Neural progenitor cell (in vitro differentiated cells): ENCODE measurements around the gene ID2. TPM values are rescaled to one million over a fixed set of nuclear protein-coding genes. Genes with fewer than 3 reads are reported as not detected.

Experiments
- DNase-seq: peaks from one replicate; pipeline ENCODE4 v3.0.0-alpha.2; 2016; ENCODE audit warnings: low spot score
- H2AFZ ChIP-seq: fragments of 200-600 bp; sonication (generic); replicated peaks from 2 replicates; pipeline ENCODE4 v1.6.1; 2016; ENCODE audit warnings: antibody characterized with exemption
- H3F3A ChIP-seq: fragments of 200-600 bp; sonication (generic); 2 replicates; pipeline ENCODE4 v1.6.1; 2016; ENCODE audit warnings: antibody characterized with exemption, low read depth
- H3K27ac ChIP-seq: fragments of 200-600 bp; sonication (generic); 2 replicates; pipeline ENCODE4 v1.5.1; 2016; ENCODE audit warnings: mild to moderate bottlenecking
- H3K27me3 ChIP-seq: fragments of 200-600 bp; sonication (generic); 2 replicates; pipeline ENCODE4 v1.6.1; 2016; ENCODE audit warnings: mild to moderate bottlenecking, moderate library complexity
- H3K36me3 ChIP-seq: fragments of 200-600 bp; sonication (generic); 2 replicates; pipeline ENCODE4 v1.5.1; 2016
- H3K4me1 ChIP-seq: fragments of 200-600 bp; sonication (generic); 2 replicates; pipeline ENCODE4 v1.6.1; 2016; ENCODE audit warnings: mixed run types
- H3K4me2 ChIP-seq: fragments of 200-600 bp; sonication (generic); 2 replicates; pipeline ENCODE4 v1.6.1; 2016
- H3K4me3 ChIP-seq: fragments of 200-600 bp; sonication (generic); 2 replicates; pipeline ENCODE4 v1.5.1; 2016
- H3K79me2 ChIP-seq: fragments of 200-600 bp; sonication (generic); 2 replicates; pipeline ENCODE4 v1.6.1; 2016; ENCODE audit warnings: low read depth
- H3K9ac ChIP-seq: fragments of 200-600 bp; sonication (generic); 2 replicates; pipeline ENCODE4 v1.6.1; 2016
- H3K9me3 ChIP-seq: fragments of 200-600 bp; sonication (generic); 2 replicates; pipeline ENCODE4 v1.5.1; 2016; ENCODE audit warnings: low read depth
- H4K20me1 ChIP-seq: fragments of 200-600 bp; sonication (generic); 2 replicates; pipeline ENCODE4 v1.6.1; 2016; ENCODE audit warnings: low read depth
- H3K27ac Mint-ChIP-seq: 3 replicates; pipeline ENCODE4 v1.8.0; 2021; ENCODE audit warnings: mixed read lengths
- H3K27me3 Mint-ChIP-seq: 2 replicates; pipeline ENCODE4 v1.8.0; 2022; ENCODE audit warnings: low read depth, mild to moderate bottlenecking, inconsistent platforms, moderate library complexity, mixed read lengths; ENCODE audit not compliant: insufficient read depth
- H3K36me3 Mint-ChIP-seq: 3 replicates; pipeline ENCODE4 v1.8.0; 2021; ENCODE audit warnings: mixed read lengths
- H3K4me1 Mint-ChIP-seq: 3 replicates; pipeline ENCODE4 v1.8.0; 2021; ENCODE audit warnings: mixed read lengths
- H3K4me3 Mint-ChIP-seq: 3 replicates; pipeline ENCODE4 v1.8.0; 2021; ENCODE audit warnings: mild to moderate bottlenecking, moderate library complexity, mixed read lengths
- H3K9me3 Mint-ChIP-seq: 3 replicates; pipeline ENCODE4 v1.8.0; 2020; ENCODE audit warnings: mixed read lengths
- EZH2 ChIP-seq: fragments of 200-600 bp; sonication (generic); IDR thresholded peaks from 2 replicates; pipeline ENCODE4 v1.6.1; 2017; ENCODE audit warnings: antibody characterized with exemption, mild to moderate bottlenecking, moderate library complexity
- EZH2phosphoT487 ChIP-seq: fragments of 200-600 bp; sonication (generic); IDR thresholded peaks from 2 replicates; pipeline ENCODE4 v1.6.1; 2017; ENCODE audit warnings: antibody characterized with exemption
- total RNA-seq: library from RNA; depleted of rRNA; stranded (reverse); fragments of >200 nt; gene quantifications from 2 replicates; pipeline ENCODE4 v1.2.3, GENCODE V29; 2015; ENCODE audit warnings: low replicate concordance
- TF ChIP-seq, protein P1 (sequence below): fragments of 200-600 bp; sonication (generic); IDR thresholded peaks from 2 replicates; pipeline ENCODE4 v1.5.1; 2017; ENCODE audit warnings: antibody characterized with exemption, mild to moderate bottlenecking

Gene ID2
- total RNA-seq, 1 donor from 2014 or later, result 140 TPM

DNA sequence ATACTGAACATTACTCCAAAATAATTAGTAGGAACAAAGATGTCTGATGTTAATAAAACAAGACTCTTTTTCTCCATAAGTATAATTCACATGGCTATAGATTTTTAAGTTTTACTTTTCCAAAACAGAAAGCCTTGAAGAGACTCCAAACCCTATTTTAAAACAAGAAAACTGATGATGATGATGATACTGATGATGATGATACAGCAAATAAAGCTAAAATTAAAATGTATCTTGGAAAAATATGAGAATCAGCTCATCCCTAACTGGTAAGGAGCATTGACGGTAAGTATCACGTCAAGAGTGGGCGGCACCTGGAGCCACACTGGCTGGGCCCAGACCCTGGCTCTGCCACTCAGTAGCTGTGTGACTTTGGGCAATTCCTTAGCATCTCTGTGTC is 39.6 kb downstream of the ID2 start:
- Histone ChIP-seq H3K79me2 (no peaks in the 10 kb centered on the region), H4K20me1 (no peaks in the 10 kb centered on the region), H3K4me1 (no peaks in the 10 kb centered on the region), H2AFZ (no peak overlapping the region), H3K36me3 (no peaks in the 10 kb centered on the region), H3K9ac (no peak overlapping the region), H3K4me3 (no peak overlapping the region), H3K9me3 (no peaks in the 10 kb centered on the region), H3K27ac (no peak overlapping the region), H3F3A (no peaks in the 10 kb centered on the region), H3K4me2 (no peak overlapping the region), H3K27me3 (no peaks in the 10 kb centered on the region)
- H3K27ac Mint-ChIP-seq, result no peak overlapping the region
- H3K27me3 Mint-ChIP-seq, result peaks cover 2% of the 10 kb centered on the region
- TF ChIP-seq, protein P1, sequence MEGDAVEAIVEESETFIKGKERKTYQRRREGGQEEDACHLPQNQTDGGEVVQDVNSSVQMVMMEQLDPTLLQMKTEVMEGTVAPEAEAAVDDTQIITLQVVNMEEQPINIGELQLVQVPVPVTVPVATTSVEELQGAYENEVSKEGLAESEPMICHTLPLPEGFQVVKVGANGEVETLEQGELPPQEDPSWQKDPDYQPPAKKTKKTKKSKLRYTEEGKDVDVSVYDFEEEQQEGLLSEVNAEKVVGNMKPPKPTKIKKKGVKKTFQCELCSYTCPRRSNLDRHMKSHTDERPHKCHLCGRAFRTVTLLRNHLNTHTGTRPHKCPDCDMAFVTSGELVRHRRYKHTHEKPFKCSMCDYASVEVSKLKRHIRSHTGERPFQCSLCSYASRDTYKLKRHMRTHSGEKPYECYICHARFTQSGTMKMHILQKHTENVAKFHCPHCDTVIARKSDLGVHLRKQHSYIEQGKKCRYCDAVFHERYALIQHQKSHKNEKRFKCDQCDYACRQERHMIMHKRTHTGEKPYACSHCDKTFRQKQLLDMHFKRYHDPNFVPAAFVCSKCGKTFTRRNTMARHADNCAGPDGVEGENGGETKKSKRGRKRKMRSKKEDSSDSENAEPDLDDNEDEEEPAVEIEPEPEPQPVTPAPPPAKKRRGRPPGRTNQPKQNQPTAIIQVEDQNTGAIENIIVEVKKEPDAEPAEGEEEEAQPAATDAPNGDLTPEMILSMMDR, result no peak
- TF ChIP-seq EZH2phosphoT487, result no peak
- no peak for TF ChIP-seq EZH2
- H3K4me1 Mint-ChIP-seq, result no peaks in the 10 kb centered on the region
- no peaks in the 10 kb centered on the region for H3K9me3 Mint-ChIP-seq
- no peak for DNase-seq
- H3K36me3 Mint-ChIP-seq, result peaks cover 6% of the 10 kb centered on the region
- H3K4me3 Mint-ChIP-seq, result no peak overlapping the region

DNA sequence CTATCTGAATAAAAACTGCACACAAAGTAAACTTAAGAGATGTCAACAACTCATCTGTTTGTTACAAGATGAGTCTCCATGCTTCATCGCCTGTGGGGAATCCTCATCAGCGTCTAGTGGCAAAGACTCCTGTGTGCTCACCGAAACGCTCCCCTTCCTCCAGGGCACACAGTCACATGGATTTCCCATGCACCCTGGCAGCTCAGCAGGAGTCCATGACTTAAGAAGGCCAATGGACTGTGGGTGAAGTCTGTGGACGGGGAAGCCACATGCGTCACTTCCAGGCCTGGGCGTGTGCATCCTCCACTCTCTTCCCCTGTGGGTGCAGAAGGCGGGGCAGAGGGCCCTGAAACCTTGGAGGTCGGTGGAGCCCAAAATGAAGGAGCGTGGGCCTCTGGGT is 41.1 kb downstream of the ID2 start:
- no peak for DNase-seq
- peaks cover 6% of the 10 kb centered on the region for H3K36me3 Mint-ChIP-seq
- TF ChIP-seq, protein P1, result no peak
- TF ChIP-seq EZH2phosphoT487 (no peak), EZH2 (no peak)
- peaks cover 2% of the 10 kb centered on the region for H3K27me3 Mint-ChIP-seq
- H3K4me3 Mint-ChIP-seq, result no peak overlapping the region
- H3K27ac Mint-ChIP-seq, result no peak overlapping the region
- no peak overlapping the region for H3K9ac ChIP-seq
- H3K4me1 ChIP-seq, result no peaks in the 10 kb centered on the region
- no peaks in the 10 kb centered on the region for H3K9me3 ChIP-seq
- H3K9me3 Mint-ChIP-seq, result no peaks in the 10 kb centered on the region
- no peaks in the 10 kb centered on the region for H3K4me1 Mint-ChIP-seq
- no peak overlapping the region for H2AFZ ChIP-seq
- H3K4me3 ChIP-seq, result no peak overlapping the region
- no peak overlapping the region for H3K4me2 ChIP-seq
- no peaks in the 10 kb centered on the region for H3K36me3 ChIP-seq
- H4K20me1 ChIP-seq, result no peaks in the 10 kb centered on the region
- H3F3A ChIP-seq, result no peaks in the 10 kb centered on the region
- no peaks in the 10 kb centered on the region for H3K79me2 ChIP-seq
- H3K27me3 ChIP-seq, result no peaks in the 10 kb centered on the region
- no peak overlapping the region for H3K27ac ChIP-seq

DNA sequence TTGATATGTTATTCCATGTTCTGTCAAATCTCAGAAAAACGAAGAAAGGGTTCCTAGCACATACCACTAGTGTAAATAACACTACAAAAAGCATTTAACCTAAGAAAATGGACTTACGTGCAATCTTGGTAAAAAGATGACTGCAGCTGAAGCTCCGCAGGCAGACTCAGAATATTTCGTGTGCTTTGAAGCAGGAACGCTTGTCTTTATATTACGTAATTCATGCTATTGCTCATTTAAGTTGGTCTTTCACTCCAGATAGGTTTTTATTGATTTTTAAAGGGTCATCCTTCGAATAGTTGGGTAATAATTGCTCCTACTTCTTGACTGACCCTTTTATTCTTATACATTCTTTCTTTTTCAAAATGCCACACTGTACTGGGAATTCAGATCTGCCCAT is 44.0 kb downstream of the ID2 start:
- Mint-ChIP-seq H3K36me3 (peaks cover 18% of the 10 kb centered on the region), H3K27ac (no peak overlapping the region), H3K4me3 (no peak overlapping the region), H3K27me3 (no peaks in the 10 kb centered on the region), H3K4me1 (no peaks in the 10 kb centered on the region), H3K9me3 (no peaks in the 10 kb centered on the region)
- Histone ChIP-seq H3K27me3 (no peaks in the 10 kb centered on the region), H3F3A (no peaks in the 10 kb centered on the region), H3K4me1 (no peaks in the 10 kb centered on the region), H4K20me1 (no peaks in the 10 kb centered on the region), H3K9me3 (no peaks in the 10 kb centered on the region), H3K36me3 (no peaks in the 10 kb centered on the region), H3K4me3 (no peak overlapping the region), H3K79me2 (no peaks in the 10 kb centered on the region), H2AFZ (no peak overlapping the region), H3K9ac (no peak overlapping the region), H3K4me2 (no peak overlapping the region), H3K27ac (no peak overlapping the region)
- DNase-seq, result no peak
- TF ChIP-seq EZH2 (no peak), EZH2phosphoT487 (no peak)
- TF ChIP-seq, protein P1, result no peak
